ENCODE data around the gene MEMO1. TPM values are rescaled to one million over a fixed set of nuclear protein-coding genes. Genes with fewer than 3 reads are reported as not detected.
"Not testable (repeated sequence)": the region's sequence is repeated elsewhere in the genome, so short reads cannot be mapped to it uniquely, and the experiment has no call there.

MEMO1 gene
- total and polyA plus RNA-seq, 4 experiments from 2014 or later: 31.0 to 45.1 (median 42.3) TPM

DNA sequence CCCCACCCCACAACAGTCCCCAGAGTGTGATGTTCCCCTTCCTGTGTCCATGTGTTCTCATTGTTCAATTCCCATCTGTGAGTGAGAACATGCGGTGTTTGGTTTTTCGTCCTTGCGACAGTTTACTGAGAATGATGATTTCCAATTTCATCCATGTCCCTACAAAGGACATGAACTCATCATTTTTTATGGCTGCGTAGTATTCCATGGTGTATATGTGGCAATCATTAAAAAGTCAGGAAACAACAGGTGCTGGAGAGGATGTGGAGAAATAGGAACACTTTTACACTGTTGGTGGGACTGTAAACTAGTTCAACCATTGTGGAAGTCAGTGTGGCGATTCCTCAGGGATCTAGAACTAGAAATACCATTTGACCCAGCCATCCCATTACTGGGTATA, 168.7 kb downstream of the MEMO1 start:
- H3K4me3 Mint-ChIP-seq; H3K9me3 ChIP-seq (ENCODE audit: control insufficient read depth in 1 of 2, low read length in 2 of 2); H3K36me3 ChIP-seq (ENCODE audit: insufficient read depth, low read length); H3K27me3 ChIP-seq (ENCODE audit: insufficient read depth, low read length); intact Hi-C loops (cut with micrococcal nuclease); H3K27ac ChIP-seq (ENCODE audit: low read depth, low read length); DNase-seq; H3K27ac Mint-ChIP-seq; CTCF ChIA-PET (ENCODE audit: partially characterized antibody); POLR2A ChIA-PET (ENCODE audit: partially characterized antibody); H3K4me3 ChIP-seq (ENCODE audit: low read length in 2 of 2); H3K4me1 Mint-ChIP-seq; H3K27me3 Mint-ChIP-seq; H3K9me3 Mint-ChIP-seq; H3K4me1 ChIP-seq (ENCODE audit: insufficient read depth, low read length): not testable (repeated sequence)
- H3K36me3 Mint-ChIP-seq: peaks cover 0 to 15% of the 10 kb centered on the region in 2 donors

DNA sequence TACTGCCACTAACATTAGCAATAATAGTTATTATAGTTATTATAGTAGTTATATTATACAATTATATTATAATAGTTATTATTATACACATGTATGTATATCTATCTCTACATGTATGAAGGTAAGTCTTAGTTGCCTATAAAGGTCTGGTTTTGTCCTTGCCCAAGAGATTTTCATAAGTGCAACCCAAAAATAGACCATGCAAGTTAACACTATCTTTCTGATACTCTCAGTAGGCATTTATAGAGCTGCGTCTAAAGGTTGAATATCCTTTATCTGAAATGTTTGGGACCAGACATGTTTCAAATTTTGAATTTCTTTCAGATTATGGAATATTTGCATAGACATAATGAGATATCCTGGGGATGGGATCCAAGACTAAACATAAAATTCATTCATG, 175.4 kb downstream of the MEMO1 start:
- no peaks in the 10 kb centered on the region for H3K27me3 ChIP-seq (ENCODE audit: insufficient read depth, low read length)
- no peaks in the 10 kb centered on the region for H3K36me3 ChIP-seq (ENCODE audit: insufficient read depth, low read length)
- intact Hi-C loops (cut with micrococcal nuclease): loop anchor here (5.0 kb wide), 1 partner anchor 313 kb away; no protein-coding TSS in a partner anchor
- no peak overlapping the region for H3K4me3 ChIP-seq (ENCODE audit: low read length in 2 of 2)
- H3K4me3 Mint-ChIP-seq: no peak overlapping the region
- H3K27ac ChIP-seq (ENCODE audit: low read depth, low read length): no peak overlapping the region
- H3K36me3 Mint-ChIP-seq: no peaks in the 10 kb centered on the region
- no peaks in the 10 kb centered on the region for H3K27me3 Mint-ChIP-seq
- H3K4me1 Mint-ChIP-seq: peaks cover 0 to 5% (median under 1%) of the 10 kb centered on the region in 4 donors
- H3K9me3 Mint-ChIP-seq: peaks cover 0 to 4% (median under 1%) of the 10 kb centered on the region in 8 donors
- H3K4me1 ChIP-seq (ENCODE audit: insufficient read depth, low read length): no peaks in the 10 kb centered on the region
- ChIA-PET CTCF (ENCODE audit: partially characterized antibody) (no interaction called here), POLR2A (ENCODE audit: partially characterized antibody) (no interaction called here)
- no peaks in the 10 kb centered on the region for H3K9me3 ChIP-seq (ENCODE audit: control insufficient read depth in 1 of 2, low read length in 2 of 2)
- H3K27ac Mint-ChIP-seq: no peak overlapping the region
- no peak for DNase-seq

DNA sequence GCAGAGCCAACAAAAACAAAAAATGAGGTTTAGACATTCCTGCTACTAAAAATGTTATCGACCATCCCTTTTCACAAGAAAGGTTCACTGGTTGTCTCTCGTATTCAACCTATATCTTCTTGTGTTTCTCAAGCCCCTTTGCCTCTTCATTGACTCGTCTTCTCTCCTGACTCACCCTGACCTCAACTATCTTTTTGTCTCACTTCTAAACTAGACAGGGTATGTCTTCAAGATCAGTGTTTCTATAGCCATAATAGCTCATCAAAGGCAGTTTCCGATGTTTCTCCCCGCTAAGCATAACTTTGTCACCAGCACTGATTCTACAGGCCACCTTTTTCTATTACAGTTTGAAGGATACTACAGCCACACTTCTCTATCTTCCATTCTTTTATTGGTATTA, 178.4 kb downstream of the MEMO1 start:
- intact Hi-C loops (cut with micrococcal nuclease): no loop called here
- peaks cover 0 to 8% of the 10 kb centered on the region in 2 donors for H3K36me3 Mint-ChIP-seq
- Histone ChIP-seq H3K27me3 (ENCODE audit: insufficient read depth, low read length) (no peaks in the 10 kb centered on the region), H3K27ac (ENCODE audit: low read depth, low read length) (no peak overlapping the region), H3K4me1 (ENCODE audit: insufficient read depth, low read length) (no peaks in the 10 kb centered on the region), H3K9me3 (ENCODE audit: control insufficient read depth in 1 of 2, low read length in 2 of 2) (no peaks in the 10 kb centered on the region), H3K4me3 (ENCODE audit: low read length in 2 of 2) (no peak overlapping the region), H3K36me3 (ENCODE audit: insufficient read depth, low read length) (no peaks in the 10 kb centered on the region)
- peaks cover 0 to 3% (median under 1%) of the 10 kb centered on the region in 4 donors for H3K4me1 Mint-ChIP-seq
- DNase-seq: no peak
- H3K4me3 Mint-ChIP-seq: no peak overlapping the region
- H3K27ac Mint-ChIP-seq: no peak overlapping the region
- CTCF ChIA-PET (ENCODE audit: partially characterized antibody): no interaction called here
- POLR2A ChIA-PET (ENCODE audit: partially characterized antibody): no interaction called here
- peaks cover 2 to 25% (median 19%) of the 10 kb centered on the region in 8 donors for H3K9me3 Mint-ChIP-seq
- peaks cover 3 to 7% of the 10 kb centered on the region in 2 donors for H3K27me3 Mint-ChIP-seq

DNA sequence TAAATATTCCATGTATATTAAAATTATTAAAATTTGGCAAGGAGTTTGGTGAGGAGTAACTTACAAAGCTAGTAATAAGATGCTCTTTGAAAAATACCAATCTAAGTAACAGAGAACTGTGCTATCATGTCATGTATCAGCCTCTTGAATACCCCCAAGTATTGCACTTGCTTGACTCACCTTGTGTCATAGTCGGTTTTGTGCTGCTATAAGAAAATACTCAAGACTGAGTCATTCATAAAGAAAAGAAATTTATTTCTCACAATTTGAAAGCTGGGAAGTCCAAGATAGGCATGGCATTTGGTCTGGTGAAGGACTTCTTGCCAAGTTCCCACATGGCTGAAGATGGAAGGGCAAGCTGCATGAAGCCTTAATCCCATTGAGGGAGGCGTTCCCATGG, 179.2 kb downstream of the MEMO1 start:
- no peaks in the 10 kb centered on the region for H3K36me3 ChIP-seq (ENCODE audit: insufficient read depth, low read length)
- H3K4me1 Mint-ChIP-seq: no peaks in the 10 kb centered on the region
- peaks cover 0 to 8% of the 10 kb centered on the region in 2 donors for H3K36me3 Mint-ChIP-seq
- intact Hi-C loops (cut with micrococcal nuclease): no loop called here
- POLR2A ChIA-PET (ENCODE audit: partially characterized antibody): no interaction called here
- peaks cover 3 to 32% (median 23%) of the 10 kb centered on the region in 8 donors for H3K9me3 Mint-ChIP-seq
- no peak overlapping the region for H3K4me3 Mint-ChIP-seq
- no peak overlapping the region for H3K27ac ChIP-seq (ENCODE audit: low read depth, low read length)
- no peaks in the 10 kb centered on the region for H3K4me1 ChIP-seq (ENCODE audit: insufficient read depth, low read length)
- no peak overlapping the region for H3K27ac Mint-ChIP-seq
- H3K4me3 ChIP-seq (ENCODE audit: low read length in 2 of 2): no peak overlapping the region
- no peaks in the 10 kb centered on the region for H3K27me3 ChIP-seq (ENCODE audit: insufficient read depth, low read length)
- DNase-seq: no peak
- CTCF ChIA-PET (ENCODE audit: partially characterized antibody): no interaction called here
- H3K27me3 Mint-ChIP-seq: peaks cover 3 to 7% of the 10 kb centered on the region in 2 donors
- no peaks in the 10 kb centered on the region for H3K9me3 ChIP-seq (ENCODE audit: control insufficient read depth in 1 of 2, low read length in 2 of 2)

DNA sequence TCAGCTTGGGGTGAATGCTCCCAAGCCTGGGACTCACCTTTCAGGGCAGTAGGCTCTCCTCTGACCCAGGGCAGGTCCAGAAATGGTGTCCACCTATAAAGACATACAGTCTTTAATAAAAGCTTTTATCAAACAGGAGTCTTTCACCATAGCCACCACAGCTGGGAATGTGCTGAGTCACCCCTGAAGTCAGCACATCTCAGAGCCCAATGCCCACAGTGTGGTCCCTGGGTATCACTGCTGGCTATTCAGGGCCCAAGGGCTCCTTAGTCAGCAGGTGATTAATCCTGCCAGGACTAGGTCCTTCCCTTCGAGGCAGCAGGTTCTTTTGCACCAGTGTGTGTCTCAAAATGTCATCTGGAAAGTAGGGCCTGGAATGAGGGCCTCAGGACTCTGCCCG, 181.9 kb downstream of the MEMO1 start:
- peaks cover 3 to 42% (median 30%) of the 10 kb centered on the region in 8 donors for H3K9me3 Mint-ChIP-seq
- ChIA-PET POLR2A (ENCODE audit: partially characterized antibody) (no interaction called here), CTCF (ENCODE audit: partially characterized antibody) (no interaction called here)
- no peaks in the 10 kb centered on the region for H3K27me3 ChIP-seq (ENCODE audit: insufficient read depth, low read length)
- no peak overlapping the region for H3K27ac ChIP-seq (ENCODE audit: low read depth, low read length)
- H3K4me1 ChIP-seq (ENCODE audit: insufficient read depth, low read length): no peaks in the 10 kb centered on the region
- H3K36me3 ChIP-seq (ENCODE audit: insufficient read depth, low read length): no peaks in the 10 kb centered on the region
- no peak overlapping the region for H3K4me3 ChIP-seq (ENCODE audit: low read length in 2 of 2)
- H3K27ac Mint-ChIP-seq: no peak overlapping the region
- no peak for DNase-seq
- peaks cover 3 to 9% of the 10 kb centered on the region in 2 donors for H3K27me3 Mint-ChIP-seq
- intact Hi-C loops (cut with micrococcal nuclease): no loop called here
- H3K9me3 ChIP-seq (ENCODE audit: control insufficient read depth in 1 of 2, low read length in 2 of 2): no peaks in the 10 kb centered on the region
- H3K4me3 Mint-ChIP-seq: no peak overlapping the region
- no peaks in the 10 kb centered on the region for H3K4me1 Mint-ChIP-seq
- H3K36me3 Mint-ChIP-seq: peaks cover 0 to 8% of the 10 kb centered on the region in 2 donors

DNA sequence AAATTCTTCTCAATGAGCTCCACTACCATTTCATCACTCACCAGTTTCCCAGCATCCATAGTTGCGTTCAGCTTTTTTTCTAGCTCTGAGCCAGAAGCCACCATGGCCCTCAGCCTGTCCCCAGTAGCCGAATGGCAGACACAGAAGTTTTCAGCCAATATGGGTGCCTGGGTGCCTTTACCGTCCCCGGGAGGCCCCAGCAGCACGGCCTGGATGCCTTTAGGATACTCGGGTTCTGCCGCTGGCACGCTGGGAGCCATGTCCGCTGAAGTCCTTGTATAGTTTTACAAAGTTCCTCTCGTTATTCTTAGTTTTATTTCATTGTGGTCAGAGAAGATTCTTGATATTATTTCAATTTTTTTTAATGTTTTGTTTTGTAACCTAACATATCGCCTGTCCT, 187.2 kb downstream of the MEMO1 start:
- Histone ChIP-seq H3K36me3 (ENCODE audit: insufficient read depth, low read length) (no peaks in the 10 kb centered on the region), H3K27me3 (ENCODE audit: insufficient read depth, low read length) (no peaks in the 10 kb centered on the region), H3K4me3 (ENCODE audit: low read length in 2 of 2) (no peak overlapping the region), H3K4me1 (ENCODE audit: insufficient read depth, low read length) (no peaks in the 10 kb centered on the region), H3K9me3 (ENCODE audit: control insufficient read depth in 1 of 2, low read length in 2 of 2) (no peaks in the 10 kb centered on the region), H3K27ac (ENCODE audit: low read depth, low read length) (no peak overlapping the region)
- ChIA-PET CTCF (ENCODE audit: partially characterized antibody) (no interaction called here), POLR2A (ENCODE audit: partially characterized antibody) (no interaction called here)
- H3K4me1 Mint-ChIP-seq: no peaks in the 10 kb centered on the region
- H3K27me3 Mint-ChIP-seq: peaks cover 4 to 9% of the 10 kb centered on the region in 2 donors
- no peak overlapping the region for H3K4me3 Mint-ChIP-seq
- no peak overlapping the region for H3K27ac Mint-ChIP-seq
- intact Hi-C loops (cut with micrococcal nuclease): no loop called here
- DNase-seq: no peak
- peaks cover 0 to 61% (median 52%) of the 10 kb centered on the region in 8 donors for H3K9me3 Mint-ChIP-seq
- H3K36me3 Mint-ChIP-seq: peaks cover 0 to 20% of the 10 kb centered on the region in 2 donors

DNA sequence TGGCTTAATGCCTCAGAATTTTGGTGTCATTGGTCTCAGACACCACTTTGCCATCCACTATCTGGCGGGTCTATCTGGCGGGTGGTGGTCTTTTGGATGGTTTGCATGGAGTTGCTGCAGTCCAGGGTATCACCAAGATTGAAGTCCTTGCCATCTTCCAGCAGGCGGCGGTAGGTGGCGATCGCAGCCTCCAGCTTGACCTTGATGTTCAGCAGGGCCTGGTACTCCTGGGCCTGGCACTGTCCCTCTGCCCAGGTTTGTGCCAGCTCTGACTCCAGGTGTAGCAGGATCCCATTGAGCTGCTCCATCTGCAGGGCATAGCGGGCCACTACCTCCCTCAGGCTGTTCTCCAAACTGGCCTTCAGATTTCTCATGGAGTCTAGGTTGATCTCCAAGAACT, 188.2 kb downstream of the MEMO1 start:
- ChIA-PET POLR2A (ENCODE audit: partially characterized antibody) (no interaction called here), CTCF (ENCODE audit: partially characterized antibody) (no interaction called here)
- H3K9me3 Mint-ChIP-seq: peaks cover 0 to 60% (median 46%) of the 10 kb centered on the region in 8 donors
- no peak overlapping the region for H3K4me3 Mint-ChIP-seq
- H3K27me3 ChIP-seq (ENCODE audit: insufficient read depth, low read length): no peaks in the 10 kb centered on the region
- no peaks in the 10 kb centered on the region for H3K36me3 ChIP-seq (ENCODE audit: insufficient read depth, low read length)
- DNase-seq: no peak
- H3K27me3 Mint-ChIP-seq: peaks cover 1 to 3% of the 10 kb centered on the region in 2 donors
- no peaks in the 10 kb centered on the region for H3K4me1 Mint-ChIP-seq
- peaks cover 0 to 16% of the 10 kb centered on the region in 2 donors for H3K36me3 Mint-ChIP-seq
- H3K9me3 ChIP-seq (ENCODE audit: control insufficient read depth in 1 of 2, low read length in 2 of 2): no peaks in the 10 kb centered on the region
- no peak overlapping the region for H3K27ac ChIP-seq (ENCODE audit: low read depth, low read length)
- H3K4me1 ChIP-seq (ENCODE audit: insufficient read depth, low read length): no peaks in the 10 kb centered on the region
- no peak overlapping the region for H3K27ac Mint-ChIP-seq
- intact Hi-C loops (cut with micrococcal nuclease): no loop called here
- no peak overlapping the region for H3K4me3 ChIP-seq (ENCODE audit: low read length in 2 of 2)

Data from CD4-positive, alpha-beta memory T cell (primary cell).